PC-3 (cell line): Measurements from ENCODE around the gene RFTN1.

Experiments
- EZH2 ChIP-seq: fragments of 300-600 bp; sonication (generic); IDR thresholded peaks from one replicate; pipeline ENCODE4 v1.6.1; 2017; ENCODE audit warnings: antibody characterized with exemption, mild to moderate bottlenecking, low read length; ENCODE audit not compliant: unreplicated experiment
- EZH2phosphoT487 ChIP-seq: fragments of 300-600 bp; sonication (generic); IDR thresholded peaks from 2 replicates; pipeline ENCODE4 v1.6.1; 2018; ENCODE audit warnings: mild to moderate bottlenecking, antibody characterized with exemption, low read length, borderline replicate concordance
- TF ChIP-seq, protein P1 (sequence below): fragments of 300-600 bp; sonication (generic); conservative IDR thresholded peaks from 2 replicates; pipeline ENCODE4 v1.5.1; 2017; ENCODE audit warnings: antibody characterized with exemption, low read depth, mild to moderate bottlenecking, low read length

DNA sequence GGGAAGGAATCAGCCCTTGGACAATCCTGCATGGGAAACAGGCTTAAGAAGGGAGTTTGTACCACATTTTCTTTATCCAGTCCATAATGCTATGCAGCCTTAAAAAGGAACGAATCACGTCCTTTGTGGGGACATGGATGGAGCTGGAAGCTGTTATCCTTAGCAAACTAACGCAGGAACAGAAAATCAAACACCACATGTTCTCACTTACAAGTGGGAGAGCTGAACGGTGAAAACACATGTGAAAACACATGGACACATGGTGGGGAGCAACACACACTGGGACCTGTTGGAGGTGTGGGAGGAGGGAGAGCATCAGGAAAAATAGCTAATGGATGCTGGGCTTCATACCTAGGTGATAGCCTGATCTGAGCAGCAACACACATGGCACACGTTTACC, 178.2 kb downstream of the RFTN1 start:
- TF ChIP-seq, protein P1, sequence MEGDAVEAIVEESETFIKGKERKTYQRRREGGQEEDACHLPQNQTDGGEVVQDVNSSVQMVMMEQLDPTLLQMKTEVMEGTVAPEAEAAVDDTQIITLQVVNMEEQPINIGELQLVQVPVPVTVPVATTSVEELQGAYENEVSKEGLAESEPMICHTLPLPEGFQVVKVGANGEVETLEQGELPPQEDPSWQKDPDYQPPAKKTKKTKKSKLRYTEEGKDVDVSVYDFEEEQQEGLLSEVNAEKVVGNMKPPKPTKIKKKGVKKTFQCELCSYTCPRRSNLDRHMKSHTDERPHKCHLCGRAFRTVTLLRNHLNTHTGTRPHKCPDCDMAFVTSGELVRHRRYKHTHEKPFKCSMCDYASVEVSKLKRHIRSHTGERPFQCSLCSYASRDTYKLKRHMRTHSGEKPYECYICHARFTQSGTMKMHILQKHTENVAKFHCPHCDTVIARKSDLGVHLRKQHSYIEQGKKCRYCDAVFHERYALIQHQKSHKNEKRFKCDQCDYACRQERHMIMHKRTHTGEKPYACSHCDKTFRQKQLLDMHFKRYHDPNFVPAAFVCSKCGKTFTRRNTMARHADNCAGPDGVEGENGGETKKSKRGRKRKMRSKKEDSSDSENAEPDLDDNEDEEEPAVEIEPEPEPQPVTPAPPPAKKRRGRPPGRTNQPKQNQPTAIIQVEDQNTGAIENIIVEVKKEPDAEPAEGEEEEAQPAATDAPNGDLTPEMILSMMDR: no peak
- TF ChIP-seq EZH2phosphoT487: no peak
- no peak for TF ChIP-seq EZH2
